Embryonic facial prominence (tissue), 1 donor: ENCODE results near the gene TEX11.
A peak's percentile ranks its signal among the peaks of the same experiment; 100 is the strongest.
"Not testable (repeated sequence)": the region's sequence is repeated elsewhere in the genome, so short reads cannot be mapped to it uniquely, and the experiment has no call there.

Source experiments
- DNase-seq: peaks from one replicate; pipeline ENCODE4 v3.0.0-alpha.2; 2016; ENCODE audit errors: extremely low spot score

The TEX11 gene

DNA sequence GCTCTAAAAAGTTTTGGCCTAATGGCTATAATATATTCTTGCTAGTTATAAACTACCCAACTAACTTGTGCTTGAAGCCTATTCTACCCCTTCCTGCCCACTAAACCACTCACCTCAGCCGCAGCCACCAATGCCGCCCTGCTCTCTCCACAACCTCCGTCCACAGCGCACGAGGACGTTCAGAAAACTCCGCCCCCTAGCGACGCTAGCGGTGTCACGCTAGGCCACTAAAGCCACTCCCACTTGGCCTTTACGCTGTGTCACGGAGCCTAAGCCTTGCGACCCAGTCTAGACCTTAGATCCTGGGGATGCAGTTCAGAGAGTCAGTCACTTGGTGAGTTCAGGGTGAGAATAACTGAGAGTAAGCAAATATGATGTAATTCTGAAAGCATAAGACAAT lies at the start of gene TEX11:
TSS of gene TEX11 (minus strand) at position 171 of the 400 bp plus-strand sequence. CDS start 922 bp downstream, outside the sequence.
- no peak for DNase-seq

- no peak for DNase-seq
Measured at GRCh38 chrX:70954871-70955270, 46.4 kb upstream of the TEX11 start.

DNA sequence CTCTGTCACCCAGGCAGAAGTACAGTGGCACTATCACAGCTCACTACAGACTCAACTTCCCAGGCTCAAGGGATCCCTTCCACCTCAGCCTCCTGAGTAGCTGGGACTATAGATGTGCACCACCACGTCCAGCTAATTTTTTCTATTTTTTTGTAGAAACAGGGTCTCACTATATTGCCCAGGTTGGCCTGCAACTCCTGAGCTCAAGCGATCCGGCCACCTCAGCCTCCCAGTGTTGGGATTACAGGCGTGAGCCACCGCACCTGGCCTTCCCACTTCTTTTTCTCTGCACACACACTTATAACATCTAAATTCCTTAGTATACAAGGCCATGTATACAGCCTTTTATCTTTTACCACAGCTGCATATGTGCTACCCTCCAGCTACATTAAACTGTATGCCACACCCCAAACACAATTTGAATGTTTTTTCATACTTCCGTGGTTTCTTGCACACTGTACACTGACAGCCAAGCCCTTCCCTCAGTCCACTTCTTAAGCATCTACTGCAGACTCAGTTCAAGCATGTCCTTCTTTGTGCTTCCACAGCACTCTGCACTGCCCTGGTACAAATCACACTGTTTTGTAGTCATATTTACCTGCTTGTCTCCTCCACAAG lies 15.9 kb upstream of the TEX11 start:
- no peak for DNase-seq

GRCh38 chrX:70922774-70923473 lies 14.4 kb upstream of the TEX11 start:
- DNase-seq: no peak

DNA sequence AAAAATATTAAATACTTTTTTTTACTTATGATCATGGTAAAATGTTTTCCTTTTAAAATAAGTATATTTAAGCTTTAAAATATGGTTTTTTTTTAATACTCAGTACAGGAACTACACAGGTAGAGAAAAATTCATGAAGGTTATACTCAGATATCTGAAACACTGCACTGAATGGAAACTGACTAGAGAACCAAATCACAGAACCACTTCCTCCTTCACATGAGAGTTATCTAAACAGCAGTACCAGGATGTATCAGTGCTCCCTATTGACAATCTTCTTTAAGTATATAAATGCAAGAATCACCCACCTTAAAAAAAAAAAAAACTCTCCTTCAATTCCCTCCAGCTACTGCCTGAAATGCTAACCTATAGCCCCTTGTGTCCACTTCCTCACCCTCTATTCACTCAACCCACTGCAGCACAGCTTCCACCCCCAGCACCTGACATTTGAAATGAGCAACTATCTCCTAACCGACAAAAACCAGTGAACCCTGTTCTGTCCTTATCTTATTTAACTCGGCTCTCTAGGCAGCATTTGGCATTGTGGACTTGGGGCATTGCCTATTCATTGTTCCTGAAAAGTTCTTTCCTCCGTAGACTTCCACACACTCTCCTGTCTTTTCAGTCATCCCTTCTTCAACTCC lies 13.3 kb upstream of the TEX11 start:
- no peak for DNase-seq

DNA sequence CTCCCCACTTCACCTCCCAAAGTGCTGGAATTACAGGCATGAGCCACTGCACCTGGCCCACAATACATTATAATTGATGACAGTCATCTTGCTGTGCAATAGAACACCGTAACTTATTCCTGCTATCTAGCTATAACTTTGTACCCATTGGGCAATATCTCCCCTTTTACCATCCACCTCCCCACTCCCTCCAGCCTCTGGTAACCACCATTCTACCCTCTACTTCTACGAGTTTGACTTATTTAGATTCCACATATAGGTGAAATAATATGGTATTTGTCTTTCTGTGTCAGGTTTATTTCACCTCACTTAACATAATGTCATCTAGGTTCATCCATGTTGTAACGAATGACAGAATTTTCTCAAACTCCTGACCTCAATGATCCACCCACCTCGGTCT lies 8.2 kb upstream of the TEX11 start:
- no peak for DNase-seq

DNA sequence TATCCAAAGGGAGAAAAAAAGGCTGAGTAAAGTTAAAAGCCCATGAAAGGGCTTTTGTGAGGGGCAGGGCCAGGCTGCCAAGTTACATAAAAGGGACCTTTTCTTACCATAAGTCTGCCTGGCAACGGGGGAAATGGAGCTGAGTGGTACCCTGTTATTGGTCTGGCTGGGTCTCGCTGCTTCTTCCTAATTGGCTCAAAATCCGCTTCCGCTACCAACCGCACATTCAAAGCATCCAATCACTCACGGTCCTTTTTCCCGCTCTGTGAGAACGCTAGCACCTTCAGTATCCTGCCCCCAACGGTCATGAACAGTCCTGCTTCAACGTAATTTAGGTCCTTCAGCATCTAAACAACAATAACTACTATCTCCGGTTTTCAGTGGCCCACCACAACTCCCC lies 611 bp downstream of the TEX11 start:
- no peak for DNase-seq

DNA sequence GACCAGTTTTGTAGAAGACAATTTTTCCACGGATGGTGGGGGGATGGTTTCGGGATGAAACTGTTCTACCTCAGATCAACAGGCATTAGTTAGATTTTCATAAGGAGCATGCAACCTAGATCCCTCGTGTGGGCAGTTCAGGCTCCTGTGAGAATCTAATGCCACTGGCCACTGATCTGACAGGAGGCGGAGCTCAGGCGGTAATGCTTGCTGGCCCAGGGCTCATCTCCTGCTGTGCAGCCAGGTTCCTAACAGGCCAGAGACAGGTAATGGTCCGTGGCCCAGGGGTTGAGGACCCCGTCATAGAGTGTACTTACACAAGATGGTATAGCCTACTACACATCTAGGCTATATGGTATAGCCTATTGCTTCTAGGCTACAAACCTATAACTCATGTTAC lies 7.0 kb downstream of the TEX11 start:
- no peak for DNase-seq

GRCh38 chrX:70890441-70890840 lies 18.1 kb downstream of the TEX11 start:
- not testable (repeated sequence) for DNase-seq

DNA sequence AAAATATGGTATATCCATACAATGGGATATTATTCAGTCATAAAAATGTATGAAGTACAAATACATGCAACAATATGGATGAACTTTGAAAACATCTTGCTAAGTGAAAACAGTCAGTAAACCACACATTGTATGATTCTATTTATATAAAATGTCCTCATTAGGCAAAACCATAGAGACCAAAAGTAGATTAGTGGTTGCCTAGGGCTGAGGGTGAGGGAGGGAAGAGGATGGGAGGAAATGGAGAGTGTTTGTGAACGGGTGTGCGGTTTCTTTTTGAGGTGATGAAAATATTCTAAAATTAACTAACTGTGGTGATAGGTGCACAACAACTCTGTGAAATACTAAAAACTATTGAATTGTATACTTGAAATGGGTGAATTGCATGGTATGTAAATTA lies 29.6 kb downstream of the TEX11 start:
- no peak for DNase-seq

- DNase-seq: no peak
Measured at GRCh38 chrX:70852294-70852693, 56.2 kb downstream of the TEX11 start.

DNA sequence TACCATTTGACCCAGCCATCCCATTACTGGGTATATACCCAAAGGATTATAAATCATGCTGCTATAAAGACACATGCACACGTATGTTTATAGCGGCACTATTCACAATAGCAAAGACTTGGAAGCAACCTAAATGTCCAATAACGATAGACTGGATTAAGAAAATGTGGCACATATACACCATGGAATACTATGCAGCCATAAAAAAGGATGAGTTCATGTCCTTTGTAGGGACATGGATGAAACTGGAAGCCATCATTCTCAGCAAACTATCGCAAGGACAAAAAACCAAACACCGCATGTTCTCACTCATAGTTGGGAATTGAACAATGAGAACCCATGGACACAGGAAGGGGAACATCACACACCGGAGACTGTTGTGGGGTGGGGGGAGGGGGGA lies 64.4 kb downstream of the TEX11 start:
- not testable (repeated sequence) for DNase-seq

DNA sequence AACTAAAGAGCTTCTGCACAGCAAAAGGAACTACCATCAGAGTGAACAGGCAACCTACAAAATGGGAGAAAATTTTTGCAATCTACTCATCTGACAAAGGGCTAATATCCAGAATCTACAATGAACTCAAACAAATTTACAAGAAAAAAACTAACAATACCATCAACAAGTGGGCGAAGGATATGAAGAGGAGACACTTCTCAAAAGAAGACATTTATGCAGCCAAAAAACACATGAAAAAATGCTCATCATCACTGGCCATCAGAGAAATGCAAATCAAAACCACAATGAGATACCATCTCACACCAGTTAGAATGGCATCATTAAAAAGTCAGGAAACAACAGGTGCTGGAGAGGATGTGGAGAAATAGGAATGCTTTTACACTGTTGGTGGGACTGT lies 64.9 kb downstream of the TEX11 start:
- not testable (repeated sequence) for DNase-seq

GRCh38 chrX:70834589-70834988 lies 73.9 kb downstream of the TEX11 start:
- no peak for DNase-seq

GRCh38 chrX:70826715-70827114 lies 81.8 kb downstream of the TEX11 start:
- no peak for DNase-seq

DNA sequence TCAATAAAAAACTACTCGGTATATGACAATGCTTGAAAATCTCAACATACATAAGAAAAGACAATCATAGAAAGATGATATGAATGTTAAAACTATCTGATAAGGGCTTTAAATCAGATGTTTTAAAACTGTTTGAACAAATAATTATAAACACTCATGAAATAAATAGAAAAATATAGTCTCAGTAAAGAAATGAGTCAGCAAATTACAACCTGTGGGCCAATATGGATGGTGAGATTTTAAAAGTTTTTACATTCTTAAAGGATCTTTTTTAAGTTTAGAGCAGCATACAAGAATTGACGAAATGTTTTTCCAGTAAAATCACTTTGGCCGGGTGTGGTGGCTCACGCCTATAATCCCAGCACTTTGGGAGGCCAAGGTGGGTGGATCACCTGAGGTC lies 83.1 kb downstream of the TEX11 start:
- no peak for DNase-seq

GRCh38 chrX:70808942-70809940 lies 99.3 kb downstream of the TEX11 start:
- no peak for DNase-seq

DNA sequence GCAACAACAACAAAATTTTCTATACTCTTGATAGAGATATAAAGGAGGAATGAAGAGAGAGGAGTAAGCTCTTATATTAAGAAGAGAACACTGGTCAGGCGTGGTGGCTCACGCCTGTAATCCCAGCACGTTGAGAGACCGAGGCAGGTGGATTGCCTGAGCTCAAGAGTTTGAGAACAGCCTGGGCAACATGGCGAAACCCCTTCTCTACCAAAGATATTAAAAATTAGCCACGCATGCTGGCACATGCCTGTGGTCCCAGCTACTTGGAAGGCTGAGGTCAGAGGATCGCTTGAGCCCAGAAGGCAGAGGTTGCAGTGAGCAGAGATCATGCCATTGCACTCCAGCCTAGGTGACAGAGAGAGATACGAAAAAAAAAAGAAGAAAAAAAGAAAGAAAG lies 102.4 kb downstream of the TEX11 start:
- DNase-seq: no peak

GRCh38 chrX:70796742-70797141 lies 111.8 kb downstream of the TEX11 start:
- not testable (repeated sequence) for DNase-seq

DNA sequence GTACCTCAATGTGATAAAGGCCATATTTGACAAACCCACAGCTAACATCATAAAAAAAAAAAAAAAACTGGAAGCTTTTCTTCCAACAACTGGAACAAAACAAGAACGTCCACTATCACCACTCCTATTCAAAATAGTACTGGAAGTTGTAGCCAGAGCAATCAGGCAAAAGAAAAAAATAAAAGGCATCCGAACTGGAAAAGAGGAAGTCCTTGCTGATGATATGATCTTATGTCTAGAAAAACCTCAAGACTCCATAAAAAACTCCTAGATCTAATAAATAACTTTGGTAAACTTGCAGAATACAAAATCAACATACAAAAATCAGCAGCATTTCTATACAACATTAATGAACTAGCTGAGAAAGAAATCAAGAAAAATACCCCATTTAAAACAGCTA lies 134.3 kb downstream of the TEX11 start:
- no peak for DNase-seq

DNA sequence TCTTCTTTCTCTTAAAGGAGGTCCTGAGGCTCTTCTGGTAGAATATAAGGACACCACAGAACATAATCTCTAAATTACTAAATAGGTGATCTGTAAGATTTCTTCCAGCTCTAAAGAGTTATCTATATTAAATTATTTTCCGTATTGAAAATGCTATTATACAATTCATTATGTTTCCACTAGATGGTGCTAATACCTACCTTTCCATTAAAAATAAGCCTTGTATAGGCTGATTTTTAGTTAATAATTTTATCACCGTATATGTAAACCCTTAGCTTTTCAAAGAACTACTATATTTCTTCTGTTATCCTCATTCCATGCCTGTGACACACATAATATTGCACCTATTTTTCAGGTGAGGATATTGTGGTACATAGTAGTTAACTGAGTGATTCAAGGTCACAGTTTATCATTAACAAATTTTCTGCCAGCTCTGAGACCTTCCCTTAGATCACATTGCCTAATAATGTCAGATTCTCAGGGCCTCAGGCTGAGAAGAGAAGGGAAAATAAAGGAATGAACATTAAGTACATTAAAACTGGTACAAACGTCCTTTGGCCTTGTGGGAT lies 138.8 kb downstream of the TEX11 start:
- DNase-seq: peak; percentile 9

GRCh38 chrX:70762285-70762684 lies 146.2 kb downstream of the TEX11 start:
- DNase-seq: no peak
